HepG2 (cell line): ENCODE measurements around the gene PRSS21. TPM values are rescaled to one million over a fixed set of nuclear protein-coding genes. Genes with fewer than 3 reads are reported as not detected.

Experiments used
- ARID2 ChIP-seq: sonication (generic); formaldehyde crosslinking; IDR thresholded peaks from 2 replicates; pipeline ENCODE4 v1.8.1; 2022; ENCODE audit warnings: mild to moderate bottlenecking, missing genetic modification reagents, borderline replicate concordance
- JDP2 ChIP-seq: sonication (generic); formaldehyde crosslinking; IDR thresholded peaks from 2 replicates; pipeline ENCODE4 v1.8.1; 2022; ENCODE audit warnings: missing genetic modification reagents, borderline replicate concordance
- NBN ChIP-seq: fragments of 450-650 bp; conservative IDR thresholded peaks from 2 replicates; pipeline ENCODE4 v1.6.1; 2017
- NRL ChIP-seq: sonication (generic); formaldehyde crosslinking; IDR thresholded peaks from 2 replicates; pipeline ENCODE4 v1.5.0; 2020; ENCODE audit warnings: missing genetic modification reagents, mild to moderate bottlenecking, moderate library complexity, borderline replicate concordance
- POLR2G ChIP-seq: fragments of 200-400 bp; formaldehyde crosslinking; IDR thresholded peaks from 2 replicates; pipeline ENCODE4 v1.6.1; 2018; ENCODE audit warnings: mild to moderate bottlenecking, low read depth, low read length, moderate library complexity
- RCOR2 ChIP-seq: IDR thresholded peaks from 2 replicates; pipeline ENCODE4 v1.6.1; 2016; ENCODE audit warnings: missing biosample characterization, missing genetic modification reagents
- RELA ChIP-seq: sonication (generic); formaldehyde crosslinking; IDR thresholded peaks from 2 replicates; pipeline ENCODE4 v1.4.0; 2020; ENCODE audit warnings: missing genetic modification reagents
- SSRP1 ChIP-seq: IDR thresholded peaks from 2 replicates; pipeline ENCODE4 v1.6.1; 2016; ENCODE audit warnings: control low read depth
- TEAD2 ChIP-seq: sonication (generic); formaldehyde crosslinking; IDR thresholded peaks from 2 replicates; pipeline ENCODE4 v1.9.0; 2021; ENCODE audit warnings: missing genetic modification reagents
- ZNF136 ChIP-seq: sonication (generic); formaldehyde crosslinking; IDR thresholded peaks from 2 replicates; pipeline ENCODE4 v1.8.1; 2022; ENCODE audit warnings: low read depth, mild to moderate bottlenecking, moderate library complexity, missing genetic modification reagents
- ZNF225 ChIP-seq: sonication (generic); formaldehyde crosslinking; IDR thresholded peaks from 2 replicates; pipeline ENCODE4 v1.4.0; 2020; ENCODE audit warnings: mild to moderate bottlenecking, missing genetic modification reagents
- ZNF230 ChIP-seq: sonication (generic); formaldehyde crosslinking; IDR thresholded peaks from 2 replicates; pipeline ENCODE4 v1.4.0; 2020; ENCODE audit warnings: mild to moderate bottlenecking, missing genetic modification reagents
- ZNF350 ChIP-seq: sonication (generic); formaldehyde crosslinking; IDR thresholded peaks from 2 replicates; pipeline ENCODE4 v1.4.0; 2020; ENCODE audit warnings: mild to moderate bottlenecking, low read depth, missing genetic modification reagents, borderline replicate concordance
- ZNF441 ChIP-seq: sonication (generic); formaldehyde crosslinking; IDR thresholded peaks from 2 replicates; pipeline ENCODE4 v1.7.0; 2021; ENCODE audit warnings: missing genetic modification reagents, borderline replicate concordance
- polyA plus RNA-seq, 8 experiments: library from polyadenylated mRNA; depleted of rRNA in 3 of 8; stranded (reverse) in 7 of 8; unstranded in 1 of 8; fragments of >200 nt; fragmentation: Illumina TruSeq in 4 of 8; extraction: Trizol in 4 of 8; gene quantifications; 2 replicates each; pipeline versions ENCODE4 v1.2.1 to v1.2.3, GENCODE V29; 2011 to 2016; ENCODE audit warnings: low read depth in 4 of 8, missing spikeins in 1 of 8, mixed read lengths in 1 of 8; ENCODE audit not compliant: insufficient read depth in 1 of 8
- total RNA-seq, 5 experiments: library from RNA; depleted of rRNA; stranded (reverse); fragments of >200 nt; fragmentation: Illumina TruSeq; extraction: Trizol; gene quantifications; 2 replicates each; pipeline ENCODE4 v1.2.3, GENCODE V29; 2016; ENCODE audit warnings: low read depth in 1 of 5
- TF ChIP-seq, protein P1 (sequence below): sonication (generic); formaldehyde crosslinking; IDR thresholded peaks from 2 replicates; pipeline ENCODE4 v1.9.0; 2021; ENCODE audit warnings: missing genetic modification reagents, borderline replicate concordance
- TF ChIP-seq, protein P2 (sequence below): sonication (generic); formaldehyde crosslinking; IDR thresholded peaks from 2 replicates; pipeline ENCODE4 v1.8.0; 2022; ENCODE audit warnings: missing genetic modification reagents, mild to moderate bottlenecking, moderate library complexity, borderline replicate concordance
- TF ChIP-seq, protein P3 (sequence below): sonication (generic); formaldehyde crosslinking; IDR thresholded peaks from 2 replicates; pipeline ENCODE4 v1.8.0; 2022; ENCODE audit warnings: mild to moderate bottlenecking, missing genetic modification reagents, borderline replicate concordance
- TF ChIP-seq, protein P4 (sequence below): sonication (generic); formaldehyde crosslinking; IDR thresholded peaks from 2 replicates; pipeline ENCODE4 v1.4.0; 2020; ENCODE audit warnings: missing genetic modification reagents, low read depth, mild to moderate bottlenecking, borderline replicate concordance
- TF ChIP-seq, protein P5 (sequence below): IDR thresholded peaks from 2 replicates; pipeline ENCODE4 v1.6.1; 2016; ENCODE audit warnings: low read depth, control low read depth
- TF ChIP-seq, protein P6 (sequence below): IDR thresholded peaks from 2 replicates; pipeline ENCODE4 v1.6.1; 2016; ENCODE audit warnings: mild to moderate bottlenecking, missing biosample characterization, missing genetic modification reagents

The PRSS21 gene
- total and polyA plus RNA-seq, 2 of the 13 experiments (the other 11 are each of a cell fraction or from before 2014, with no cell fraction given), result not detected

DNA sequence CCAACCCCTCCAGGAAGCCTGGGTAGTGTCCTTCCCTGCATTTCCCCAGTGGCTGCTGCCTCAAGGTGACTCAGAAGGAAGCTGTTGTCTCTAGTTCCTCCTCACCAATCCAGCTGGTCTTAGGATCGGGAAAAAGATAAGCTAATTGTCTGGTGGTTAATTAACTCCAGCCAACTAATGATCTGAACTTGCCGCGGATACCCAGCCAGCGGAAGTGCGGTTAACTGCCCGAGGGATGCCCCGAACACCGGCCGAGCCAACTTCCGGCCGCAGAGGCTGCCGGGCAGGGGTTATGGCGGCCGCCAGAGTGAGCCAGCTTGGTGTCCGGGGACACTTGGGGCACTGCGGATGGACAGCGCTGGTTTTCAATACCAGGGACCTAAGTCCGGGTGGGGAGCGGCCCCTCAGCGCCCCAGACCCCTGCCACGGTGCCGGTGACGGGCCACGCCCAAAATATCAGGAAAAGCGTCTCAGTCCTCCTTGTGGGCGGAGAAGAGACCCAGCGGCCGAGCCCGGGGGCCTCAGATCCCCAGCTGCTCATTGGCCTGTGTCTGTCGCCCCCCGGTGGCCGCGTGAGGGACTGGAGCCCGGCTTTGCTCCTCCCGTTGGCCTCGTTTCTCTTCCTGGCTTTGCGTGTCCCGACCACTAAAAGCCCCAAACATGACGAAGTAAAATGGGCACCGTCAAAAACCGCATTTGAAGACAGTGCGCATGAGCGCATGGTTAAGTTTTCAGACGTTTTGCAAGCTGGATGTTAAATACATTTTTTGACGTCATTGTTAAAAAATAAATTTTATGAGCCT lies 51.2 kb downstream of the PRSS21 start (continued):
- TF ChIP-seq, protein P1, sequence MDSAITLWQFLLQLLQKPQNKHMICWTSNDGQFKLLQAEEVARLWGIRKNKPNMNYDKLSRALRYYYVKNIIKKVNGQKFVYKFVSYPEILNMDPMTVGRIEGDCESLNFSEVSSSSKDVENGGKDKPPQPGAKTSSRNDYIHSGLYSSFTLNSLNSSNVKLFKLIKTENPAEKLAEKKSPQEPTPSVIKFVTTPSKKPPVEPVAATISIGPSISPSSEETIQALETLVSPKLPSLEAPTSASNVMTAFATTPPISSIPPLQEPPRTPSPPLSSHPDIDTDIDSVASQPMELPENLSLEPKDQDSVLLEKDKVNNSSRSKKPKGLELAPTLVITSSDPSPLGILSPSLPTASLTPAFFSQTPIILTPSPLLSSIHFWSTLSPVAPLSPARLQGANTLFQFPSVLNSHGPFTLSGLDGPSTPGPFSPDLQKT, result peak; percentile 67; the same call in 1 of the 2 replicates
- TF ChIP-seq, protein P2, sequence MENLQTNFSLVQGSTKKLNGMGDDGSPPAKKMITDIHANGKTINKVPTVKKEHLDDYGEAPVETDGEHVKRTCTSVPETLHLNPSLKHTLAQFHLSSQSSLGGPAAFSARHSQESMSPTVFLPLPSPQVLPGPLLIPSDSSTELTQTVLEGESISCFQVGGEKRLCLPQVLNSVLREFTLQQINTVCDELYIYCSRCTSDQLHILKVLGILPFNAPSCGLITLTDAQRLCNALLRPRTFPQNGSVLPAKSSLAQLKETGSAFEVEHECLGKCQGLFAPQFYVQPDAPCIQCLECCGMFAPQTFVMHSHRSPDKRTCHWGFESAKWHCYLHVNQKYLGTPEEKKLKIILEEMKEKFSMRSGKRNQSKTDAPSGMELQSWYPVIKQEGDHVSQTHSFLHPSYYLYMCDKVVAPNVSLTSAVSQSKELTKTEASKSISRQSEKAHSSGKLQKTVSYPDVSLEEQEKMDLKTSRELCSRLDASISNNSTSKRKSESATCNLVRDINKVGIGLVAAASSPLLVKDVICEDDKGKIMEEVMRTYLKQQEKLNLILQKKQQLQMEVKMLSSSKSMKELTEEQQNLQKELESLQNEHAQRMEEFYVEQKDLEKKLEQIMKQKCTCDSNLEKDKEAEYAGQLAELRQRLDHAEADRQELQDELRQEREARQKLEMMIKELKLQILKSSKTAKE (CRISPR knock-in tag), result no peak
- TF ChIP-seq ZNF230 (CRISPR knock-in tag) (0 out of 2 replicates have a peak, but pooled peaks have one; percentile 38), NRL (peak; percentile 81; the same call in 1 of the 2 replicates), SSRP1 (CRISPR knock-in tag) (no peak), ARID2 (CRISPR knock-in tag) (peak; percentile 55), ZNF441 (CRISPR knock-in tag) (peak; percentile 36; the same call in 1 of the 2 replicates), ZNF350 (peak; percentile 77), ZNF136 (CRISPR knock-in tag) (no peak), JDP2 (CRISPR knock-in tag) (no peak), NBN (no peak), RCOR2 (CRISPR knock-in tag) (no peak), RELA (CRISPR knock-in tag) (no peak), TEAD2 (CRISPR knock-in tag) (no peak), ZNF225 (CRISPR knock-in tag) (0 out of 2 replicates have a peak, but pooled peaks have one; percentile 37), POLR2G (peak; percentile 95)
- TF ChIP-seq, protein P3, sequence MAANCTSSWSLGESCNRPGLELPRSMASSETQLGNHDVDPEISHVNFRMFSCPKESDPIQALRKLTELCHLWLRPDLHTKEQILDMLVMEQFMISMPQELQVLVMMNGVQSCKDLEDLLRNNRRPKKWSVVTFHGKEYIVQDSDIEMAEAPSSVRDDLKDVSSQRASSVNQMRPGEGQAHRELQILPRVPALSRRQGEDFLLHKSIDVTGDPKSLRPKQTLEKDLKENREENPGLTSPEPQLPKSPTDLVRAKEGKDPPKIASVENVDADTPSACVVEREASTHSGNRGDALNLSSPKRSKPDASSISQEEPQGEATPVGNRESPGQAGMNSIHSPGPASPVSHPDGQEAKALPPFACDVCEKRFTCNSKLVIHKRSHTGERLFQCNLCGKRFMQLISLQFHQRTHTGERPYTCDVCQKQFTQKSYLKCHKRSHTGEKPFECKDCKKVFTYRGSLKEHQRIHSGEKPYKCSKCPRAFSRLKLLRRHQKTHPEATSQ (CRISPR knock-in tag), result no peak
- TF ChIP-seq, protein P4, sequence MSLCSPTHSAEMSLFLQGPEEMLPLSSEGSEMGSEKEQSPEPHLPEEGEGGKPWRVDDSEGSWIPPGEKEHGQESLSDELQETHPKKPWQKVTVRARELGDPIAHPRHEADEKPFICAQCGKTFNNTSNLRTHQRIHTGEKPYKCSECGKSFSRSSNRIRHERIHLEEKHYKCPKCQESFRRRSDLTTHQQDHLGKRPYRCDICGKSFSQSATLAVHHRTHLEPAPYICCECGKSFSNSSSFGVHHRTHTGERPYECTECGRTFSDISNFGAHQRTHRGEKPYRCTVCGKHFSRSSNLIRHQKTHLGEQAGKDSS, result peak; percentile 57; the same call in 1 of the 2 replicates
- TF ChIP-seq, protein P5, sequence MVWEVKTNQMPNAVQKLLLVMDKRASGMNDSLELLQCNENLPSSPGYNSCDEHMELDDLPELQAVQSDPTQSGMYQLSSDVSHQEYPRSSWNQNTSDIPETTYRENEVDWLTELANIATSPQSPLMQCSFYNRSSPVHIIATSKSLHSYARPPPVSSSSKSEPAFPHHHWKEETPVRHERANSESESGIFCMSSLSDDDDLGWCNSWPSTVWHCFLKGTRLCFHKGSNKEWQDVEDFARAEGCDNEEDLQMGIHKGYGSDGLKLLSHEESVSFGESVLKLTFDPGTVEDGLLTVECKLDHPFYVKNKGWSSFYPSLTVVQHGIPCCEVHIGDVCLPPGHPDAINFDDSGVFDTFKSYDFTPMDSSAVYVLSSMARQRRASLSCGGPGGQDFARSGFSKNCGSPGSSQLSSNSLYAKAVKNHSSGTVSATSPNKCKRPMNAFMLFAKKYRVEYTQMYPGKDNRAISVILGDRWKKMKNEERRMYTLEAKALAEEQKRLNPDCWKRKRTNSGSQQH (CRISPR knock-in tag), result peak; percentile 52; the same call in 1 of the 2 replicates
- TF ChIP-seq, protein P6, sequence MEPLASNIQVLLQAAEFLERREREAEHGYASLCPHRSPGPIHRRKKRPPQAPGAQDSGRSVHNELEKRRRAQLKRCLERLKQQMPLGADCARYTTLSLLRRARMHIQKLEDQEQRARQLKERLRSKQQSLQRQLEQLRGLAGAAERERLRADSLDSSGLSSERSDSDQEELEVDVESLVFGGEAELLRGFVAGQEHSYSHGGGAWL (CRISPR knock-in tag), result peak; percentile 66; the same call in 1 of the 2 replicates
